Testis (tissue), 2 donors: ENCODE results near the gene STK38.

Source experiments
- CTCF ChIP-seq, 3 experiments: fragments of 450-650 bp in 2 of 3; fragments of 200-600 bp in 1 of 3; sonication (generic) in 1 of 3; IDR thresholded peaks; one replicate each; pipeline ENCODE4 v1.5.1; 2016 to 2019; ENCODE audit warnings: antibody characterized with exemption in 3 of 3, mild to moderate bottlenecking in 2 of 3, moderate library complexity in 1 of 3
- POLR2A ChIP-seq: fragments of 450-650 bp; IDR thresholded peaks from one replicate; pipeline ENCODE4 v1.6.1; 2017; ENCODE audit warnings: antibody characterized with exemption, mild to moderate bottlenecking, moderate library complexity

- no peak for TF ChIP-seq CTCF (IDR thresholded peaks at IDR 0.05)
- TF ChIP-seq POLR2A: no peak
Observed at GRCh38 chr6:36519352-36519751, 27.9 kb downstream of the STK38 start.
